ENCODE results near the gene PRDM1.

- TF ChIP-seq, protein P1, sequence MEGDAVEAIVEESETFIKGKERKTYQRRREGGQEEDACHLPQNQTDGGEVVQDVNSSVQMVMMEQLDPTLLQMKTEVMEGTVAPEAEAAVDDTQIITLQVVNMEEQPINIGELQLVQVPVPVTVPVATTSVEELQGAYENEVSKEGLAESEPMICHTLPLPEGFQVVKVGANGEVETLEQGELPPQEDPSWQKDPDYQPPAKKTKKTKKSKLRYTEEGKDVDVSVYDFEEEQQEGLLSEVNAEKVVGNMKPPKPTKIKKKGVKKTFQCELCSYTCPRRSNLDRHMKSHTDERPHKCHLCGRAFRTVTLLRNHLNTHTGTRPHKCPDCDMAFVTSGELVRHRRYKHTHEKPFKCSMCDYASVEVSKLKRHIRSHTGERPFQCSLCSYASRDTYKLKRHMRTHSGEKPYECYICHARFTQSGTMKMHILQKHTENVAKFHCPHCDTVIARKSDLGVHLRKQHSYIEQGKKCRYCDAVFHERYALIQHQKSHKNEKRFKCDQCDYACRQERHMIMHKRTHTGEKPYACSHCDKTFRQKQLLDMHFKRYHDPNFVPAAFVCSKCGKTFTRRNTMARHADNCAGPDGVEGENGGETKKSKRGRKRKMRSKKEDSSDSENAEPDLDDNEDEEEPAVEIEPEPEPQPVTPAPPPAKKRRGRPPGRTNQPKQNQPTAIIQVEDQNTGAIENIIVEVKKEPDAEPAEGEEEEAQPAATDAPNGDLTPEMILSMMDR (IDR thresholded peaks at IDR 0.05) = no peak
- TF ChIP-seq POLR2A (IDR thresholded peaks at IDR 0.05) = no peak
Measured at GRCh38 chr6:106056060-106056745, 29.9 kb upstream of the PRDM1 start.

All from esophagus squamous epithelium (tissue), 4 donors.